ENCODE results near the gene DCST1. TPM values are rescaled to one million over a fixed set of nuclear protein-coding genes. Genes with fewer than 3 reads are reported as not detected.
A peak's percentile ranks its signal among the peaks of the same experiment; 100 is the strongest.

The DCST1 gene
- total and polyA plus RNA-seq, 2 of the 13 experiments (the other 11 are each of a cell fraction or from before 2014, with no cell fraction given): 0.04 TPM; not detected in 1

DNA sequence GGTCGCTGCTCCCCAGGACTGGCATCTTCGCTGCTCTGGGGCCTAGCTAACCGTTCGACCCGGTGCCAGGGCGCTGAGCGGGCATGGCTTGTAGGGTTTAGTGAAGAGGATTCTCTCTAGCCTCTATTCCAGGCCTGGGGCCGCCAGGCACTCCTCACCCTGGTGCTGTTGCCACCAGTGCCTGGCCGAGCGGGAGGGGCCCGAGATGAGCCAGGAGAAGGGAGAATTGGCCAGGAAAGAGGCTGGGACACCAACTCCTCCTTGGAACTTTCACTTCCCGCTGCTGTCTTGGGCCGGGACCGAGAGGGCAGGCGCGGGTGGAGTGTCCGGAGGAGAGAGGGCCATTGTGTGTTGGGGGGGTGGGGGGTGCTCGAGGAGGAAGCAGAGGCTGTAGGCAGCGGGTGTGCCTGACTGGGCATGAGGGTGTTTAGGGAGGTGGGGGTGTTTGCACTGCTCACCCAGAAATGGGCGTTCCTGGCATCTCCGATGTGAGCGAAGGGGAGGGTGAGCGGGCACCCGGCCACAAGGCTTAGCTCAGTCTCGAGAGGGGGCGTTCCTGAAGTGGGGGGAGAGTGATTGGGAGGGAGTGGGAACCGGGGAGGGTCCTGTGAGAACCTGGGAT, 18.3 kb downstream of the DCST1 start (continued):
- TF ChIP-seq SRSF1 (optimal IDR thresholded peaks at IDR 0.05; ENCODE audit: low read depth, low read length) (peak; percentile 40), MBD4 (IDR thresholded peaks at IDR 0.05; ENCODE audit: borderline replicate concordance, low read length) (no peak), ZNF709 (CRISPR knock-in tag; IDR thresholded peaks at IDR 0.05) (no peak), ZNF101 (CRISPR knock-in tag; IDR thresholded peaks at IDR 0.05; ENCODE audit: borderline replicate concordance, low read depth) (no peak), HMG20B (CRISPR knock-in tag; conservative IDR thresholded peaks at IDR 0.05) (no peak), SMAD9 (CRISPR knock-in tag; IDR thresholded peaks at IDR 0.05) (no peak), PHB2 (IDR thresholded peaks at IDR 0.05; ENCODE audit: partially characterized antibody) (no peak), HNRNPL (IDR thresholded peaks at IDR 0.05; ENCODE audit: low read depth, low read length) (peak; percentile 77; the same call in 1 of the 2 replicates), ZNF441 (CRISPR knock-in tag; IDR thresholded peaks at IDR 0.05; ENCODE audit: borderline replicate concordance) (no peak), ZFP36L2 (CRISPR knock-in tag; IDR thresholded peaks at IDR 0.05) (no peak), ZSCAN12 (CRISPR knock-in tag; IDR thresholded peaks at IDR 0.05) (no peak), ZNF44 (CRISPR knock-in tag; IDR thresholded peaks at IDR 0.05) (no peak)
- TF ChIP-seq, protein P1, sequence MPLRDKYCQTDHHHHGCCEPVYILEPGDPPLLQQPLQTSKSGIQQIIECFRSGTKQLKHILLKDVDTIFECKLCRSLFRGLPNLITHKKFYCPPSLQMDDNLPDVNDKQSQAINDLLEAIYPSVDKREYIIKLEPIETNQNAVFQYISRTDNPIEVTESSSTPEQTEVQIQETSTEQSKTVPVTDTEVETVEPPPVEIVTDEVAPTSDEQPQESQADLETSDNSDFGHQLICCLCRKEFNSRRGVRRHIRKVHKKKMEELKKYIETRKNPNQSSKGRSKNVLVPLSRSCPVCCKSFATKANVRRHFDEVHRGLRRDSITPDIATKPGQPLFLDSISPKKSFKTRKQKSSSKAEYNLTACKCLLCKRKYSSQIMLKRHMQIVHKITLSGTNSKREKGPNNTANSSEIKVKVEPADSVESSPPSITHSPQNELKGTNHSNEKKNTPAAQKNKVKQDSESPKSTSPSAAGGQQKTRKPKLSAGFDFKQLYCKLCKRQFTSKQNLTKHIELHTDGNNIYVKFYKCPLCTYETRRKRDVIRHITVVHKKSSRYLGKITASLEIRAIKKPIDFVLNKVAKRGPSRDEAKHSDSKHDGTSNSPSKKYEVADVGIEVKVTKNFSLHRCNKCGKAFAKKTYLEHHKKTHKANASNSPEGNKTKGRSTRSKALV (CRISPR knock-in tag; IDR thresholded peaks at IDR 0.05): no peak
- TF ChIP-seq, protein P2, sequence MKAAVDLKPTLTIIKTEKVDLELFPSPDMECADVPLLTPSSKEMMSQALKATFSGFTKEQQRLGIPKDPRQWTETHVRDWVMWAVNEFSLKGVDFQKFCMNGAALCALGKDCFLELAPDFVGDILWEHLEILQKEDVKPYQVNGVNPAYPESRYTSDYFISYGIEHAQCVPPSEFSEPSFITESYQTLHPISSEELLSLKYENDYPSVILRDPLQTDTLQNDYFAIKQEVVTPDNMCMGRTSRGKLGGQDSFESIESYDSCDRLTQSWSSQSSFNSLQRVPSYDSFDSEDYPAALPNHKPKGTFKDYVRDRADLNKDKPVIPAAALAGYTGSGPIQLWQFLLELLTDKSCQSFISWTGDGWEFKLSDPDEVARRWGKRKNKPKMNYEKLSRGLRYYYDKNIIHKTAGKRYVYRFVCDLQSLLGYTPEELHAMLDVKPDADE (CRISPR knock-in tag; IDR thresholded peaks at IDR 0.05): no peak
